GM19324 (cell line): ENCODE results near the gene FAM107A.

Source experiments
- ATAC-seq: cut with Tn5 transposase; IDR thresholded peaks from one replicate; pipeline ENCODE4 v1.9.1; 2021; ENCODE audit warnings: mild to moderate bottlenecking, moderate library complexity; ENCODE audit not compliant: unreplicated experiment, low FRiP score

Gene FAM107A, protein sequence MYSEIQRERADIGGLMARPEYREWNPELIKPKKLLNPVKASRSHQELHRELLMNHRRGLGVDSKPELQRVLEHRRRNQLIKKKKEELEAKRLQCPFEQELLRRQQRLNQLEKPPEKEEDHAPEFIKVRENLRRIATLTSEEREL

DNA sequence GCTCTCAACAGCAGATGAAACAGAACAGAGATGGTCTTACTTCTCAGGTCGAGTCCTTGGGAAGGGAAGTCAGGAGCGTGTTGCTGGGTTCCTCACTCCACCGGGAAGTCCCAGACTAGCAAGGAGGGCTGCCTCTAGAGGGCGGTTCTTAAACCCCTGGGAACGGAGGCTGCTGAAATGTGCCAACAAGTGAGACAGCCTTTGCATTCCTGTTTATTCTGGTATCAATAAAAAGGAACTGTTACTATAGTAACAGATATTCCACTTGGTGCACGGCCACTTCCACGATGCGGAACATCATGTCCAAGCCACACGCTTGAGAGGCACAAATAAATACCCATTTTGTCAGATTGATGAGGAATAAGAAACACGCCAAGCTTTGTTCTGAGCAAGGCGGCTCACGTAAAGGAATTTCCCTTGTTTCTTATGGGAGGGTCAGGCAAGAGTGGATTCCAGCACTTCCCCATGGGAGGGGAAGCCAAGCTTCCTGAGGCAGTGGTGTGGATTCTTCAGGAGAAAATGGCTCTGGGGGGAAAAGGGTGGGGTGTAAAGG, at the start of gene FAM107A:
Gene FAM107A, minus strand, starts transcription at position 123 of the 553 bp plus-strand sequence. CDS start 7,531 bp downstream, outside the sequence.
- no peak for ATAC-seq

DNA sequence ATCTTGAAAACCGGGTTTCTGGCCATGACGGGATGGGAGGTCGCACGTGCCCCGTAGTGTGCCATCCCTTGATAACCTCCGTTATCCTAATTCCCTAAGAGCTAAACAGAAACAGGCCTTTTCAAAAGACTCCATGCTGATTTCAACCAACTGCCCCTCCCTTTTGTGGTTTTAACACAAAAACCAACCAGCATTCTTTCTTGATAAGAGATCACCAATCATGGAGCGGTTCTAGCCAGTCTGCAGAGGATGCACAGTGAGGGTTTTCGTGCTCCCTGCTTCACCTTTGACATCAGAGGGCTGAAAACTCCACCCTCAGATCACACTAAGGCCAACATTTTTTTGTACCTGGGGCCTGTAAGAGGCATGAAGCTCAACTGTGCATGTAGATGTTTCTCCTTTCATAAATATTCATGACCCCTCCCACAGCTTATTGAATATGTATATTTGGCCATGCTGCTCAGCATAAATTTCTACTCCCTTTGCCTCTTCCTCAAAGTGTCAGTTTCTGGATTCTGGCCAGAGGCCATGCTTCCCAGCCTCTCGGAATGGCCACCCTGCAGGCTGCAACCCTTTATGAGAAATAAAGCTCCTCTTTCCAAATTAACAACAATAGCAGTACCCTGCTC, 48.1 kb upstream of the FAM107A start:
- no peak for ATAC-seq

DNA sequence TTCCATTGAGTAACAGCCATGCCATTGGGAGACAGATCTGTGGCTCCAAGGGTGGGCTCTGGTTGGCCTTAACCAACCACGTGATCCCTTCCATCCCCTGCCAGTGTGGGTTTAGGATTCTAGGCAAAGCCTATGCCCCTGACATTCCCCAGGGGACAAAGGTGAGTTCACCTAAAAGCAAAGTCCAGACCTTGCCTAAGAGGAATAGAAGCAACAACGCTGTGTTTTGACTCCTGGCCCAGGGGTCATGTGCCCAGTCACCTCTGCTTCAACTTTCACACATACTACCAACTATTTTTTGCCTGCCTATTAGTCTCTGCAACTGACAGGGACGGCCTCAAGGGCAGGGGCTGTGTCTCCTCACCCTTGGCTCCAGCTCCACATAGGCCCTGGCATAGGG, 47.4 kb upstream of the FAM107A start:
- no peak for ATAC-seq

DNA sequence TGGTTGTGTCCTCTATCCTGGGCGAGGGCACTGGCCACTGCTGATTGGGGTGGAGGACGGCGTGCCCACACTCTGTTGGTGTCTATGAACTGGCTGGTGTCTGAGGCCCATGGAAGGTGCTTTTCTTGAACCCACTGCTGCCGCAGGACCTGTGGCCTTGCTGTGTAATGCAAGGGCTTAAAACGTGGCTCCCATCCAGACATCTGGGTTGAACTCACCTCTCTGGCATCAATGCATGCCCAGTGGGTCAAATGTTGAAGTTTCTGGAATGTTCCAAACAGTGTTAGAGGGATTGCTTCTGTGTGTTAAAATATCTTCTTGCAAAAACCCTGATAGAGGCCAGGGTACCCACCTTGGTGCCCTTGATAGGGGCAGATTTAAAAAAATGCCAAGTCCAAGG, 46.8 kb upstream of the FAM107A start:
- no peak for ATAC-seq

DNA sequence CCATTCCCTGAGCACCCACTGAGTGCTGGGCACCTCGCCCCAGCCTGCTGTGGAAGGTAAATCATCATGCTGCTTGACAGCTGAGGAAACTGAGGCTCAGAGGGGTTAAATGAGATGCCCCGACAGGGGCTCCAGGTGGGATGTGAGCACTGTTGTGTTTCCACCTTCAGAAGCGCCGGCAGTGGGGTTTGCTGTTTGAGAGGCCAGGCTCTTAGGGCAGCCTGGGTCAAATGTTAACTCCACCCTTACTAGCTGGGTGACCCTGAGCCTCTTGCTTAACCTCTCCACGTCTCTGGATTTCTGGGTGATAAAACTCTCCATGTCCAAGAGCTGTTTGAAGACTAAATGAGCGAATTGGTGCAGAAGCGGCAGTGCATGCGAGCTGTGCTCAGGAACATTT, 46.3 kb upstream of the FAM107A start:
- ATAC-seq = no peak

DNA sequence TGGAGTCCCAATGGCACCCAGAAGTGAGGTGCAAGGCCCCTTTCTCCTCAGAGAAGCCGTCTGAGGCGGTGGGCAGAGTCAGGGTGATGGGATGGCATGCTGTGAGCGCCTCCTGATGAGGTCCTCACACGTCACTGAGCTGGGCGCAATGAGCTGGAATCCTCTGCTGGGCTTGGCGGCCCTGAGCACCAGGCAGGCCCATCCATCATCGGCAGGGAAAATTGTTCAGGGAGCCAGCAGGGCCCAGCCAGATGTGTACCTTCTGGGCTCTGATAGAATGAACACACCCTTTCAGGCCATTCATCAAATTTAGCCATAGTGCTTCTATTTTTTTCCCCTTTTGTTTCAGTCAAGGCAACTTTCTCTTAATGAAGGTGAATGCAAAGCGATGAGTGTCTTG, 45.7 kb upstream of the FAM107A start:
- no peak for ATAC-seq

DNA sequence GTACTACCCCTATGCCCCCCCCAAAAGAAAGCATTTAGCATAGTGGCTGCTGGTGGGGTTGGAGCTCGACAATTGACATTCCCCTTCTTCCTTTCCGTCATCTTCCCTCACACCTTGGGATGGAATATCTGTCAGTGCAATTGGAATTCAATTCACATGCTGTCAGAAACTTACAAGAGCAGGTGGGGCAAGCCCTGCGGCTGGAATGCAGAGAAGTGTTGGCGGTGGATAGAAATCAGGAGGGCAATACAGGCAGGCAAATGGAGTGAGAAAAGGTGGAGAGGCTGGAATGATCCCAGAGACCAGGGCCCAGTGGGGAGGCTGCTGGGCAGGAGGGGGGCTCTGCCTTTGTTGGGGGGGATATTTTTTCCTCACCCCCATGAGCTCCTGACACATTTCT, 45.2 kb upstream of the FAM107A start:
- no peak for ATAC-seq

DNA sequence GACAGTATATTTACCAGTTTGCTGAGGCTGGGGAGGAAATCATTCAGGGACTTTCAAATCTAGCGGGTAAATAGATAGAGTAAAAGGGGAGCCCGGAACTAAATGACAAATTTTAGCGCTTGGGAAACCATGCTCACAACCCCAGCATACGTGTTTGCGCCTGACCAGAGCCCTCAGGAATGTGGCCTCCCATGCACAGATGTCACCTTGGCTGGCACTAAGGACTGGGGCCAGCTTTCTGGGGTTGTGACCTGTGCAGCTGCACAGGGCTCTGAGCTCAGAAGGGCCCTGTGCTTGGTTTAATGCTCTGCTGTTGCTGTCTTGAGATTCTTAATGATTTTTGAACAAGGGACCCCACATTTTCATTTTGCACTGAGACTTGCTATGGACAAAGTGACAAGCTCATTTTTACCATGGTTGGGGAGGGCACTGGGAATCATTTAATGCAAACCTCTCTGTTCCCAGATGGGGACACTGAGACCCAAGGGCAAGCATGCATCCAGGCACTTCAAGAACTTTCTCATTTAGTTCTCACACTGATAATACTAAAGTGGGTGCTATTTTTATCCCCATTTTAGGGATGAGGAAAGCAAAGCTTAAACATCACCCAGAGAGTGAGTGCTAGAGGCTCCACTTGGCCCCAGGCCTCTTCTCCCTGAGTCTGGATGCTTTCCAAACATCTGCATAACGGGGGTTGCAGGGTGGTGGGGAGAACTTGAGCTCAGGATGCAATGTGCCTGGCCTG, 44.1 kb upstream of the FAM107A start:
- no peak for ATAC-seq

DNA sequence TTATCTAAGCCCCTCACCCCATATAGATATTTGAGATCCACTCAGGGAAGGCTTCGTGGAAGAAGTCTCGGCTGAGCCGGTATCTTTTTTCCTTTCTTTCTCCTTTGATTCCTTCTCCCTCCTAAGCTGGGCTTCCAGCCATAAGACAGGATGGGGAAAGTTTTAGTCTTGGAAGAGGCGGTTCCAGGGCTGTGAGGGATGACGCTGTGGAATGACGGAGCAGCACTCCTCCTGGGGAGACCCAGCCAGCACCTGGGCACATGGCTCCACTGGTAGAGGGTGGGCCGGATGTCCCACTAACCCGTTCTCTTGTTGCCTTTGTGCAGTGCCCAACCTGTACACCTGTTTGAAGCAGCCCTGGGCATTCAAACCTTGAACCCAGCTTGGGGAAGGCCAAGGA, 43.2 kb upstream of the FAM107A start:
- no peak for ATAC-seq

DNA sequence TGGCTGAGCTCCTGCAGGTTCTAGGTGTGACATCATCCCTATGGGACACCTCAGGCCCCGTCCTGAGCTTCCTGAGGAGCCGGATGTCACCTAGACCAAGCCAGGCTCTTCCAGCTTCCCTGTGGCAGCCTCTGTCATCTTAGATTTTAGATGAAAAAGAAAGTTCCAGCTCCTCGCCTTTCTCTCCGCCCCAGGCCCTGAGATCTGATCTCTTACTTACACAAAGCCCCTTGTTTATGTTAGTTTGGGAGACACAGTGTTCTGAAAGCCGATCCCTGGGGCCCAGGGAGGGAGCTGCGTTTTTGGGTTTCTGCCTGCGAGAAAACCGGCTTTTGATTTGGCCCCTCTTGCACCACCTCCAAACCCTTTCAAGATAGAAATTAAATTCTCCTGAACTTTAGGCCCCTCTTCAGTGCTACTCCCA, 40.2 kb upstream of the FAM107A start:
- ATAC-seq = no peak

DNA sequence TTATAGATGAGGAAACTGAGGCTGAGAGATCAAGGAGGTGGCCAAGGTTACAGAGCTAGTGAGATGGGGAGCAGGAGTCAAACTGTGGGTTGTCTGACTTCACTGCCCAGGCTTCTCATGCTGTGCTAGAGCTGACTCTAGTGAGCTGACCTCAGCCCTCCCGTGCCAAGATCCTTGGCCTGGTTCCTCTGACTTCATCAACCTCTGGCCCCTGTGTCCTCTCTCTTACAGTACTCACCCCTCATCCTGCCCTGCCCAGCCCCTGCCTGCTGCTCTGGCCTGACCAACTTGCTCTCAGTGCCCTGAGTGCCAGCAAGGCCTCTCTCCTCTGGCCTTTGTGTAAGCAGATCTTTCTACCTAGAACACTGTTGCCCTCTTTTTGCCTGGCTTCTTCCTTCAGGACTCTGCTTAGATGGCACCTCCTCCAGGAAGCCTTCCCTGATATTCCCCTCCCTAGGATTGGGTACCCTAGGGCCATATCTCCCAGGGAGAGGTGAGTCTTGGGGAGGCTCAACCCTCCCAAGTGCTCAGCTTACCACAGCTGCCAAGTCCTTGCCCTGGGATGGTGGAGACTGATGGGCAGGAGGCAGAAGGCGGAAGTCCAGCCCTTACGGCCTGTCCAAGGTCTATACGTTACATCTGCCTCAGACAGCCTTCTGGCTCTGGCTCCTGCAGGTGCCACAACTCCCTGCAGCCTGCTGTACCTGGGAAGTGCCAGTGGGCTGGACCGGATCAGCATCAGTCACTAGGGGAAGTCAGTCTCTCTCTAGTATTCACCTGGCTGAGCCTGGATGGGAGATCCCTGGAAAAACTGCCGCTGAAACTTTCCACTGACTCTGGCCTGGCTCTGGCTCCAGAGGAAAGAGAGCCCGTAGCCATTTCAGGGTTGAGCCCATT, 36.3 kb upstream of the FAM107A start:
- no peak for ATAC-seq

DNA sequence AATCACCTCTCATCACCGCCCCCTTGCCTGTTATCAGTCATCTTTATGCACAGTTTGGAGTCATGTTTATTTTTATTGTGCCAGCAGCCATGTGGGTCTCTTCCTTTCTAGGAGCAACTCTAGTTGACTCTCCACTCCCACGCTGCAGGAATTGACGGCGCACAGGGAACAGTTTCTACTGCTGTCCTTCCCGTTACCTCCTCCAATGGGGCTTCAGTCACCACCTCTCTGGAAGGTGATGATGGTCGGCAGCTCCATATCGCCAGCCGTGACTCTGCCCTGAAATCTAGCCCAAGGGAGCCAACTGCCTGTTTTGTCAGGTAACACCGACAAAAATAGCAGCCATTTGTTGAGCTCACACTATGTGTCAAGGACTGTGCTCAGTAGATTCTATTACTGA, 35.6 kb upstream of the FAM107A start:
- ATAC-seq = no peak

DNA sequence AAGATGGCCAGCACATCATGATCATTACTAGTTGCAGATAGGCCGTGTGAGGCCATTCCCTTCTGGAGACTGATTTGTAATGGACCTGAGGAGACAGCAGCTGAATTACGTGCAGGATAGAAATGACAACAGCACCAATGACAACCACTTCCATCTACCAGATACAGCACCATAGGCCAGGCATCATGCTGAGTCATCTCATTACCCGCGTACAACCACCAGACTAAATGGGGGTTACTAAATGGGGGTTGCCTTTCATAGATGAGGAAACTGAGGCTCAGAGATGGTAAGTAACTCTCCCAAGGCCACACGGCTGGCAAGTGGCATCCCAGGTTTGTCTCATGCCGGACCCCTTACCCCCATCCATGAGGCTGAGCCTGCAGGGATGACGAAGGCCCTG, 32.8 kb upstream of the FAM107A start:
- no peak for ATAC-seq

DNA sequence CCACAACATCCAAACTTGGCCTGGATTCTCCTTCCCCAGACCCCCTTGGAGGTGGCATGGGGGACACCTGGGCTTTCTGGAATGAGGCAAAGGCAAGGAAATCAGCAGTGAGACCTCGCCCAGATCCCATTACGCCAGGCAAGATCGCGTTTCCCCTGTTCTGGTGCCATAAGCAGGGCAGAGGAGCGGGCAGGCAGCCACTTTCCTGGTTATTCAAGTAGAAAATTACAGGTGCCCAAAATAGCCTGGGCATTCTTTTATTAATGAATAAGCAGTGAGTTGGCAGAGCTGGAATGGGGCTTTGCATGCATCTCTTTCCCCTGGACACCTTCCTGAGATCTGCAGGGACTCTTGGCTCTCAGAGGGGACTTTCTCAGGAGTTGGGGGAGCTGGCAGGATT, 31.5 kb upstream of the FAM107A start:
- ATAC-seq = no peak

DNA sequence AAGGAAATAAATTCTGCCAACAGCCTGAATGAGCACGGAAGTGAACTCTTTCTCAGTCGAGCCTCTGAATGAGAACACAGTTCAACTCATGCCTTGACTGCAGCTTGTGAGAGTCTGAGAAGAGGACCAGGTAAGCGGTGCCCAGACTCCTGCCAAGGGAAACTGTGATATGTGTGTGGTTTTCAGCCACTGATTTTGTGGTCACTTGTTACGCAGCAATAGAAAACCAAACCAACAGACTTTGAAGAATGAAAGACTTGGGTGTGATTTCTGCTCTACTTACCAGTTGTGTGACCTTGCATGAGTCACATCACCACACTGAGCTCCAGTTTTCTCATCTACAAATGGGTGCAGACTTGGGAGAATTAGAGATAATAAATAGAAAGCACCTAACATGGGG, 30.6 kb upstream of the FAM107A start:
- no peak for ATAC-seq

DNA sequence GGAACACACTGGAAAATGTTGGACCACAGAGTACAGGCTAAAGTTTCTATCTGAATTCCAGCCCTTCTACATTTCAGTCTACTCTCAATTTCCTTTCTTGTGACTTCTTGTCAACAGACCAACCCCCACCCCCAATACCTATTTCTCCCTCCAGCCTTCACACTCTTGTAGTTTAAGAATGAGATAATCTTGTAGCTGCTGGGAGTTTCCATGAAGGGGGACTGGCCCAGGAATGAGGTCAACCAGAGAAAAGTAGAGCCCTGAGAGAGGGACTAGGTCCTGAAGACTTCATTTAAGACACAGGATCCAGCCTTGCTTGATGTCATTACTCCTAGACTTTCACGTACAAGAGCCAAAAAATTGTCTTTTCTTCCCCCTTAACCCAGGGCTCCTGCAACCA, 29.5 kb upstream of the FAM107A start:
- ATAC-seq = no peak

DNA sequence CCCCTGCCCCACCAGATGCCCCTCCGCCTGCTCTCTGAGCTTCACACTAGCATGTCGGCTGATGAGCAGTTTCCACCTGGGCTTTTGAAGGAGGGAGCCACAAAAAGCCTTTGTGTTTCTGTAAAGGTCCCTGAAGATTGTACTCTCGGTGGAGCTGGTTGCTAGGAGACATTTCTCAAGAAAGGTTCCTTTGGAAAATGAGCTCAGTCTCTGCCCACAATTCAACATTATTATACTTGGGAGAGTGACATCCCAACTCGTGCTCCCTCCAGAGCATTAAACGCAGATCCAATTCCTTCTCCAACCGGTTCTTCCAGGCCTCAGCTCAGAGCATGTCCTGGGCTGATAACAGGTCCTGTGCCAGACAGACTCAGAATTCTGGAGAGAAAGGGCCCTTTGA, 26.8 kb upstream of the FAM107A start:
- ATAC-seq = no peak

DNA sequence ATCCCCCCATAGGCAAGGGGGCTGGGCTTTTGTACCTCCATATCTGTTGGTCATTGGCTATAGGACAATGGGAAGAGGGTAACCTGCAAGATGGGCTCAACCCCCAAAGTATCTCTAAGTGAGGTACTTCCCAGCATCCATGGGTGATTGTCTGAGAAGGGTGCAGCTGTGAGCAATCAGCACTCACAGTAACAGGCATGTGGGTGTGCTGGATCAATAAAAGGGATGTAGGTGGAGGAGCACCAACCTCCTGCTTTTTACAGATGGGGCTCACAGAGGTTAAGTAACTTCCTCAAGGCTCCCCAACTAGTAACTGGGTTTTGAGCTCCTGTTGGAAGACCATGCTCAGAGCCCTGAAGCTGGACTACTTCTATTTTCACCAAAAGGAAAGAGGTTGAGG, 26.4 kb upstream of the FAM107A start:
- ATAC-seq = no peak

DNA sequence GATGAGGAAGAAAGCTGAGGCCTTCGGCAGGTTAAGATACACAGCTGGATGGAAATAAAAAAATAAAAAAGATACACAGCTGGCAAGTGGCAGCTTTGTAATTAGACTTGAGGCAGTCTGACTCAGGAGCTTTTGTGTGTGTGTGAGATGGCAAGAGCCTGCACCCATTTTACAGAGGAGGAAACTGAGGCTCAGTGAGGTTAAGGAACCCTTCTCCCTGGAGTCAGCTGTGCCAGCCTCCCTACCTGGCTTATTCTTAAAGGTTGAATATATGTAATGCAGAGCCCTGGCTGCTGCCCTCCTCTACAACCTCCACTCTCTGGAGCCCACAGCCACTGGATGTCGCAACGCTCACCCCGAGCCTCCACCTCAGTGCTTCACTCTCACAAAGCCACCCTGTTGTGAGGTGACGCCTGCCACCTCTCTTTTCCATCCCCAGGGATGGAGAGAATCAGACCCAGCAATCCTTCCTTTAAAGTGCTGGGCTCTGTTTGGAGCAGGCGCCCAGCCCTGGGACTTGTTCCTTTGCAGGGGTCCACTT, 20.6 kb upstream of the FAM107A start:
- ATAC-seq = no peak

DNA sequence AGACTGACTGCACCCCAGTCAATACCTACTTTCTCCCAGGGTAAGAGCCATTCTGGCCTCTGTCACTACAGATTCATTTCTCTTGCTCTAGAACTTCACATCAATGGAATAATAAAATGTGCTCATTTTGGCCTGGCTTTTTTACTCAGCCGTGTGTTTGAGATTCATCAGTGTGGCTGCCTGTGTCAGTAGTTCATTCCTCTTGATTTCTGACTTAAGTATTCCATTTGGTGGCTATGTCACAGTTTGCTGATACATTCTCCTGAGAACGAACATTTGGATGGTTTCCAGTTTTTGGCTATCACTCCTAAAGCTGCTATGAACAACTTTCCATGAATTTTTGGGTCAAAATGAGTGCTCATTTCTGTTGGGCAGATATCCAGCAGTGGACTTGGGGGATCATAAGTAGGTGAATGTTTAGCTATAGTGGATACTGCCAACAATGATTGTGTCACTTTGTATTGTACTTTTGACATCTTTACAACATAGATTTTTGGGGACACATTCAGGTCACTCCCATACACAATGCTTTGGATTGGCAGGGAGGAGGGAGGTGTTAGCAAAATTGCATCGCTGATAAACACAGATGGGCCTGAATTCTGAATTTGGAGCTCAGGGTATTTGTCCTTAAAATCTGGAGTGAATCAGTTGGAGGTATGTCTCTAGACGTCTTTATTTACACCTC, 19.8 kb upstream of the FAM107A start:
- ATAC-seq = no peak
